GM21526 (cell line): ENCODE data around the gene ENDOG.
A peak's percentile ranks its signal among the peaks of the same experiment; 100 is the strongest.
"Not testable (repeated sequence)": the region's sequence is repeated elsewhere in the genome, so short reads cannot be mapped to it uniquely, and the experiment has no call there.

Source experiments
- ATAC-seq: cut with Tn5 transposase; IDR thresholded peaks from one replicate; pipeline ENCODE4 v1.9.1; 2021; ENCODE audit warnings: moderate library complexity; ENCODE audit not compliant: unreplicated experiment, low FRiP score

The ENDOG gene

DNA sequence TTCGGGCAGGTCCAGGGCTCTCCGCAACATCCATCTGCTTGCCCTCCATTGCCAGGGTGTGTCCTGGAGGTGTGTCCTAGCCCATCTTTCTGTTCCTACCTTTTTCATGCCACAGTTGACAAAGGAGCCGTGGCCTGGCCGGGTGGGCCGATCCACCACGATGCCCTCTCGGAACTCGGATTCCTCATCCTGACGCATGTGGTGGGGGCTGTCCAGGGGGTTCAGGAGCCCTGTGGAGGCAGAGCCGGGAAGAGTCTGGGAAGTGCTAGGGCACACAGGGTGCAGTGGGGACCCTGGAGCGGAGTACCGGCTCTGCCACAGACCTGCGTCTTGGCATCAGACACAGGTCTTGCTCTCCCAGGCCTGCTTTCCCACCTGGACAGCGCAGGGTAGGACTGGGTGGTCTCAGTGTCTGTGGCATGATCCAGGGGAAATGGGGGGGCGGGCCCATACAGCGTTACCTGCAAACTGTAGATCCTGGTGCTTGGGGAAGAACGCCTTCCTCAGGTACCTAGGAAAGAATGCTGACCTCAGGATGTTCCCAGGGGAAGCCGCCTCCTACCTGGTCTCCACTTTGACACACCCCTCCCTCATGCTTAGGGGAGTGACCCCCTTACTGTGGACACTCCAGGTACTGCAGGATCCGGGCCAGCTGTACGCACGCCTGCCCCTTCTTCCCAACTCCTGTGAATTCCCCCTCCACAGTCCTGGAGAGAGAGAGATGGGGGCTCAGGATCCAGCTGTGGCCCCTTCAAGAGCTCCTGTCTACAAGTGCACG lies 7.8 kb downstream of the ENDOG start:
- ATAC-seq = no peak

DNA sequence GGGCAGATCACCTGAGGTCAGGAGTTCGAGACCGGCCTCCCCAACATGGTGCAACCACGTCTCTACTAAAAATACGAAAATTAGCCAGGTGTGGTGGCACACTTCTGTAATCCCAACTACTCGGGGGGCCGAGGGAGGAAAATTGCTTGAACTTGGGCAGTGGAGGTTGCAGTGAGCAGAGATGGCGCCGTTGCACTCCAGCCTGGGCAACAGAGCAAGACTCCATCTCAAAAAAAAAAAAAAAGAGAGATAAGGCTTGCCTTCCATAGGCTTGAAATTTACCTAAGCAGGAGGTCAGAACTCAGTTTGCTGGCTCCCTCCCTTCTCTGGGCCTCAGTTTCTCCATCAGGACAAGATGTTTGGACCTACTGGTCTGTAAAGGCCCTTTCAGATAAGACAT lies 10.0 kb downstream of the ENDOG start:
- ATAC-seq = no peak

DNA sequence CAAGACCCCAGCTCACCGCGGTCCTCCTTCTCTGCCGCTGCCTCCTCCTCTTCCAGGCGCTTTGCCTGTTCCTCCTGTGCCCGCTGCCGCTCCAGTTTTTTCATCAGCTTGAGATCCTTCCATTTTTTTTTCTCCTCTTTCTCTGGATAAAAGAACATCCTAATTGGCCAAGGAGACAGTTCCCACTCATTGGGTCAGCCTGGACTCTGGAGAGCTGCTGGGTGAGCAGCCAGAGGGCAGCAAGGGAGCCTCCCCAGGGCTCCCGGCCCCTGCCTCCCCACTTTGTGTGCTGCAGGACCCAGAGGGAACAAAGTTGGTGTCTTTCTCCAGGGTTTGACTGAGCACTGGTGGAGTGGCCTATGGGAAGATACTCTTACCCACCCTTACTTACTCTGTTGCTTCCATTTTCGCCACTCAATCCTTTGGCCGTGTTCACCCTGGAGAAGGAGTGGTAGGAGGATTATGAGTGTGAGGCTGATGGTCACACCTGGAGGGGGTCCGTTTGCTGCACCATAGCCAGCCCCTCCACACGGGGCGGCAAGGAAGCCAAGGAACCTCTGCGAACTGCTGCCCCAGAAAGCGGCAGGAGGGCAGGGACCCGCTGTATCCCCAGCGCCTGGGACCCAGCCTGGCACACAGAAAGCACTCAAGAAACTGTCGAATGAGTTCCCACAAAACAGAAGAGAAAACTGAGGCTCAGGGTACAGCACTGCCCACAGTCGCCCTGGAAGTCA lies 10.6 kb downstream of the ENDOG start:
- ATAC-seq = peak; percentile 4

- peak; percentile 92 for ATAC-seq
Measured at GRCh38 chr9:128829477-128830251, 11.4 kb downstream of the ENDOG start, which contains the start of gene SPOUT1. SPOUT1 (minus strand) TSS chr9:128829794; CDS start chr9:128829780, 14 bp downstream.

- ATAC-seq = no peak
Measured at GRCh38 chr9:128833696-128834095, 15.4 kb downstream of the ENDOG start.

- no peak for ATAC-seq
Measured at GRCh38 chr9:128835246-128836210, 17.2 kb downstream of the ENDOG start.

GRCh38 chr9:128836509-128837145 lies 18.3 kb downstream of the ENDOG start:
- no peak for ATAC-seq

DNA sequence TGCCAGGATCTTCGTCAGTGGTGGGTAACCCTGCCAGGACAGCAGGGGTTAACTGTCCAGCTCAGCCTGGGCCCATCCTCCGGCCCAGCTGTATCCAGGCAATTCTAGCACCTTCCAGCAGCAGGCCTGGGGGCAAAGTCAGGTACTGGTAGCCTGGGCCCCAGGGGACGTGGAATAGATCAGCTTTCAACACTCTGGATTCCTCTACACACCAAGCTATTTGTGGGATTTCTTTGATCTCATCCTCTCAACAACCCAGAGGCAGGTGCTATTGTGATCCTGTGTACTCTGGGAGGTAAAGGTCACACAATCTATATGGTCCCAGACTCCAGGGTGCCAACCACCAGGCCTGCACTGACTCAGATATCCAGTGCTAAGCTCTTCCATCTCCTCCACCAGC lies 20.0 kb downstream of the ENDOG start:
- no peak for ATAC-seq

GRCh38 chr9:128840524-128840923 lies 22.2 kb downstream of the ENDOG start:
- ATAC-seq = no peak

DNA sequence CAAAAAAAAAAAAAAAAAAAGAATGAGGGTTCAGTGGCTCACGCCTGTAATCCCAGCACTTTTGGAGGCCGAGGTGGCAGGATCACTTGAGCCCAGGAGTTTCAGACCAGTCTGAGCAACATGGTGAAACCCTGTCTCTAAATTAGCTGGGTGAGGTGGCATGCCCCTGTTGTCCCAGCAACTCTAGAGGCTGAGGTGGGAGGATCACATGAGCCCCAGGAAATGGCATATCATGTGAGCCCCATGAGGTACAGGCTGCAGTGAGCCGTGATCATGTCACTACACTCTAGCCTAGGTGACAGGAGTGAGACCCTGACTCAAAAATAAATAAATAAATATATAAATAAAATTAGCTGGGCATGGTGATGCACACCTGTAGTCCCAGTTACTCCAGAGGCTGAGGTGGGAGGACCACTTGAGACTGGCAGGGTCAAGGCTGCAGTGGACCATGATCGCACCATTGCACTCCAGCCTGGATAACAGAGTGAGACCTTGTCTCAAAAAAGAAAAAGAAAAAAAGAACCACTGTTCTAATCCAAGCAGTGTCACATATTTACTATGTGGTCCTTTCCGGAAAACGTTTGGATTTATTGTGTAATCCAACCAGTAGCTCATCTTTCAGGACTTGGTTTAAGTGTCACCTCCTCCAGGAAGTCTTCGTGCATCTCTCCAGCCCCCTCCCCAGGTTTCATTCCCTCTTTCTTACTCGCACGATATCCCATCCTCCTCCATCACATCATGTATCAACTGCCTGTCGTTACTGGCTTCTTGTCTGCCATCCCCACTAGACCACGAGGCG lies 23.6 kb downstream of the ENDOG start:
- ATAC-seq = no peak

GRCh38 chr9:128843171-128843570 lies 24.9 kb downstream of the ENDOG start:
- ATAC-seq = not testable (repeated sequence)

DNA sequence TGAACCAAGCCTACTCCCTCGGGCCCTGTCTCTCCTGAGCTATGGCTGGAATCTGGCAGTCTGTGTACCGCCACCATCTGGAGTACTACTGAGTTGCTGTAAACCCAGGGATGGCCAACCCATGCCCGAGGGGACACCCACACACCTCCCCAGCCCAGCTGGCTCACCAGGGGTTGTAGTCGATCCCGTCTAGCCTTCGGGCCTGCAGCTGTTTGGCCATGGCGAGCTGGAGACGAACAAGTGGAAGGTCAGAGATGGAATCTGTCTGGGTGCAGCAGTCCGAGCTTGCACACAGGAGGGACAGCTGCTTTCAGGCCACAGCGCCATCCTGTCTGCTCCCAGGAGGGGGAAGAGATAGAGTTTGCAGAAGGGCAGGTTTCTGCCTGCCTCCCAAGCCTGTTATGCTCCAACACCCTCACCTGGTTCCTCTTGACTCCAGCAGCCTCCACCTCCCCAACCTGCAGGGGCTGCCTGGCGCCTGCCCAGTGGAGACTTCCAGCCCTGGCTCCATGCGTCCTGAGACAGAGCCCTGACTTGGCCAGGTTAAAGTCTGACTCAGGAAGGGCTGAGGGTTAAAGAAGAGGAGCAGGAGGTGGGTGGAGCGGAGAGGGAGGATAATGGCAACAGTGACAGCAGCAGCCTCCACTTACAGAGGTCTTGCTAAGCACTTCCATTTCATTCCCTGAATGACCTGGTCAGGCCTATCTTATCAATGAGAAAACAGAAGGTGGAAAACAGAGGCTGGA lies 27.1 kb downstream of the ENDOG start:
- ATAC-seq = no peak

DNA sequence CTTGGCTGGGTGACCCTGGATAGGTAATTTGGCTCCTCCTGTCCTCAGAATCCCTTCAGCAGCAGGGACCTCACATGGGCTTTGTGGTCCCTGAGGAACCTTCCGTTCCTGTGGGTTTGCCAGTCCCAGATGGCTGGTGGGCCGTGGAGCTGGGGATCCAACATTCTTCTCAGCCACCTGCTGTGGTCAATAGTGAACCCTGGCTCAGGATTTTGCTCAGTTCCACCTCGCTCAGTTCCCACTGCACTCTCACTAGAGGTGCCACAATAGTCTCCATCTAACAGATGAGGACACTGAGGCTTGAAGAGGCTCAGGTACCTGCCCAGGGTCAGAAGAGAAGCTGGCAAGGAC lies 28.4 kb downstream of the ENDOG start:
- ATAC-seq = no peak

- no peak for ATAC-seq
Measured at GRCh38 chr9:128847803-128848202, 29.5 kb downstream of the ENDOG start.

DNA sequence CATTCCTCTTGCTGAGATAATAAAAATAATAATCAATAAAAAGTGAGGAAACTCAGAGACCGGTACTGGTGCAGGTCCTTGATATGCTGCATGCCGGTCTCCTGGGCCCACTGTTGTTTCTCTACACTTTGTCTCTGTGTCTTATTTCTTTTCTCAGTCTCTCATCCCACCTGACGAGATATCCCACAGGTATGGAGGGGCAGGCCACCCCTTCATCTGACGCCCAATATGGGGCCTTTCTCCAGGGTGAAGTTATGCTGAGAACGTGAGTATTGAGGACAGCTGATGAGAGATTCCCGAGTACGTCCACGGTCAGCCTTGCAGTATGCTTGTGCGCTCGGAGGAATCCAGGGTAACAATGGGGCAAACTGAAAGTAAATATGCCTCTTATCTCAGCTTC lies 32.7 kb downstream of the ENDOG start:
- ATAC-seq = not testable (repeated sequence)

DNA sequence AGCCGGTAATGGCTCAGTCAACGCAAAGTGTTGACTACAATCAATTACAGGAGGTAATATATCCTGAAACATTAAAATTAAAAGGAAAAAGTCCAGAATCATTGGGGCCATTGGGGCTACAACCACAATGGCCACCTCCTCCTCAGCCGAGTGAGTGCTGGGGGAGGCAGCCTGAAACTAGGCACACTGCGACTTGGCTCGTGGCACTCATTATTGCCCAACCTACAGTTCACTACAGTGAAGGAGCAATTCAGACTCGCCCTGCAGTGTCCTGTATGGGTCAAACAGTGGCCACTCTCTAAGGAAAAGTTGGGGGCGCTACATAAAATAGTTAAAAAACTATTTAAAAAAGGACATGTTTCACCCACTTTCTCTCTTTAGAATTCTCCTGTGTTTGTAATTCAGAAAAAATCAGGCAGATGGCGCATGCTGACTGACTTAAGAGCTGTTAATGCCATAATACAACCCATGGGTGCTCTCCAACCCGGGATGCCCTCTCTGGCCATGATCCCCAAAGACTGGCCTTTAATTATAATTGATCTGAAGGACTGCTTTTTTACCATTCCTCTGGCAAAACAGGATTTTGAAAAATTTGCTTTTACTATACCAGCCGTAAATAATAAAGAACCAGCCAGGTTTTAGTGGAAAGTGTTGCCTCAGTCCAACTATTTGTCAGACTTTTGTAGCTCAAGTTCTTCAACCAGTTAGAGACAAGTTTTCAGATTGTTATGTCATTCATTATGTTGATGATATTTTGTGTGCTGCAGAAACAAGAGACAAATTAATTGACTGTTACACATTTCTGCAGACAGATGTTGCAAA lies 33.7 kb downstream of the ENDOG start:
- not testable (repeated sequence) for ATAC-seq

GRCh38 chr9:128852646-128853045 lies 34.3 kb downstream of the ENDOG start:
- ATAC-seq = not testable (repeated sequence)
